Measurements from ENCODE around the gene LOC128125822.

DNA sequence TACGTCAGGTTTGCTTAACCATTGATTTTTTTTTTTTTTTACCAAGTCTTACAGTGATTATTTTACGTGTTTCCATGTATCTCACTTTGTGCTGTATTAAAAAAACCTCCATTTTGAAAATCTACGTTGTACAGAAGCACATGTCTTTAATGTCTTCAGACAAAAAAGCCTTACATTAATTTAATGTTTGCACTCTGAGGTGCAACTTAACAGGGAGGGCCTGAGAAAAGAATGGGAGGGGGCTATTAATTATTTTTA, 8.4 kb downstream of the LOC128125822 start:
- TF ChIP-seq, protein P1, sequence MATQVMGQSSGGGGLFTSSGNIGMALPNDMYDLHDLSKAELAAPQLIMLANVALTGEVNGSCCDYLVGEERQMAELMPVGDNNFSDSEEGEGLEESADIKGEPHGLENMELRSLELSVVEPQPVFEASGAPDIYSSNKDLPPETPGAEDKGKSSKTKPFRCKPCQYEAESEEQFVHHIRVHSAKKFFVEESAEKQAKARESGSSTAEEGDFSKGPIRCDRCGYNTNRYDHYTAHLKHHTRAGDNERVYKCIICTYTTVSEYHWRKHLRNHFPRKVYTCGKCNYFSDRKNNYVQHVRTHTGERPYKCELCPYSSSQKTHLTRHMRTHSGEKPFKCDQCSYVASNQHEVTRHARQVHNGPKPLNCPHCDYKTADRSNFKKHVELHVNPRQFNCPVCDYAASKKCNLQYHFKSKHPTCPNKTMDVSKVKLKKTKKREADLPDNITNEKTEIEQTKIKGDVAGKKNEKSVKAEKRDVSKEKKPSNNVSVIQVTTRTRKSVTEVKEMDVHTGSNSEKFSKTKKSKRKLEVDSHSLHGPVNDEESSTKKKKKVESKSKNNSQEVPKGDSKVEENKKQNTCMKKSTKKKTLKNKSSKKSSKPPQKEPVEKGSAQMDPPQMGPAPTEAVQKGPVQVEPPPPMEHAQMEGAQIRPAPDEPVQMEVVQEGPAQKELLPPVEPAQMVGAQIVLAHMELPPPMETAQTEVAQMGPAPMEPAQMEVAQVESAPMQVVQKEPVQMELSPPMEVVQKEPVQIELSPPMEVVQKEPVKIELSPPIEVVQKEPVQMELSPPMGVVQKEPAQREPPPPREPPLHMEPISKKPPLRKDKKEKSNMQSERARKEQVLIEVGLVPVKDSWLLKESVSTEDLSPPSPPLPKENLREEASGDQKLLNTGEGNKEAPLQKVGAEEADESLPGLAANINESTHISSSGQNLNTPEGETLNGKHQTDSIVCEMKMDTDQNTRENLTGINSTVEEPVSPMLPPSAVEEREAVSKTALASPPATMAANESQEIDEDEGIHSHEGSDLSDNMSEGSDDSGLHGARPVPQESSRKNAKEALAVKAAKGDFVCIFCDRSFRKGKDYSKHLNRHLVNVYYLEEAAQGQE (IDR thresholded peaks at IDR 0.05; ENCODE audit: low read depth), result no peak
- TF ChIP-seq, protein P2, sequence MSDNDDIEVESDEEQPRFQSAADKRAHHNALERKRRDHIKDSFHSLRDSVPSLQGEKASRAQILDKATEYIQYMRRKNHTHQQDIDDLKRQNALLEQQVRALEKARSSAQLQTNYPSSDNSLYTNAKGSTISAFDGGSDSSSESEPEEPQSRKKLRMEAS (IDR thresholded peaks at IDR 0.05), result no peak
- no peak for TF ChIP-seq CEBPB (IDR thresholded peaks at IDR 0.05)
- TF ChIP-seq TAF1 (IDR thresholded peaks at IDR 0.05; ENCODE audit: low read depth), result no peak
- no peak for TF ChIP-seq FOXM1 (IDR thresholded peaks at IDR 0.05; ENCODE audit: borderline replicate concordance, low read depth)
- no peak for TF ChIP-seq ZBTB7A (IDR thresholded peaks at IDR 0.05; ENCODE audit: low read depth)
- TF ChIP-seq YY1 (IDR thresholded peaks at IDR 0.05; ENCODE audit: low read depth), result no peak
- no peak for TF ChIP-seq CREB1 (IDR thresholded peaks at IDR 0.05; ENCODE audit: low read depth)
- no peak for TF ChIP-seq EGR1 (IDR thresholded peaks at IDR 0.05)
- no peak for TF ChIP-seq EP300 (IDR thresholded peaks at IDR 0.05; ENCODE audit: borderline replicate concordance)
- TF ChIP-seq TCF12 (IDR thresholded peaks at IDR 0.05; ENCODE audit: low read depth), result no peak
- no peak for TF ChIP-seq RAD21 (IDR thresholded peaks at IDR 0.05; ENCODE audit: low read depth)

Data from Ishikawa (cell line).